ENCODE data around the gene ZNF287. TPM values are rescaled to one million over a fixed set of nuclear protein-coding genes. Genes with fewer than 3 reads are reported as not detected.

Gene ZNF287
- polyA plus RNA-seq, 1 donor, result 10.7 TPM

GRCh38 chr17:16517477-16517876 is 51.5 kb downstream of the ZNF287 start:
- no peak for DNase-seq

DNA sequence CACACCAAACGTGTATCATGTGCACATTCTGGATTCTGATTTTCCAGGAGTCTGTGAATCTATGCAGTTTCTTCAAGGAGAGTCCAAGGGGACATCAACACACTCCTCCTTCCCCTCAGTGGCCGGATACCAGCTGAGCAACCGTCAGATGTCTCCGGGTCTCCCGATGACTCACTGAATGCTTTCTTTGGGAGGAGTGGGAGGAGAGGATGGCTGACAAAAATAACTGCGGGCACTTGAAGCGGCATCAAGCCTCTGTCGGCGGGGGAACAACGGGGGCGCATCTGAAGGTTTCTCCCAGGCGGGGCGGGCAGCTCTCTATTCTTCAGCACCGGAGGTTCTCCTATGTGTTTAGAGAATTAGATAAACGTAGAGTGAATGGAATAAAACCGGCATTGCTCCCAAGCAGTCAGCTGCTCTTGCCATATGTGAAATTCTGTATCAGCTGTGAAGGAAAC is 52.4 kb downstream of the ZNF287 start:
- DNase-seq, result no peak

- no peak for DNase-seq
These were observed 53.1 kb downstream of the ZNF287 start for GRCh38 chr17:16515933-16516332.

DNA sequence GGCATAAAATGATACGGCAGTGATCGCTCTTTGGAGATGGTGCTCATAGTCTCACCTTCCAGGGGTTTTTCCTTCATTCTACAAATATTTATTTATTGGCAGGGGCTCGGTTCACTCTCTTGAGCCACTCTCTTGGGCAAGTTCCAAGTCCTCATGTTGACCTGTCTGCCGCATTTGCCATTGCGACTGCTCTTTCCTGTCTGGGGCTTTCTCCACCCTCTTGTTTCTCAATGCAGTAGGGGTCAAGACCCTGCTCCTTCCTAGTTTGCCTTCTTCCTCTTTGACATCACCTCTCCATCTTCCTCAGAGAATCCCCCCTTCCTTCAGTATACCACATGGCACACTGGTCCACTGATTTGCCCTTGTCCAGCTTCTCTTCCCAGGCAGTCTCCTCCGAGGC is 55.1 kb downstream of the ZNF287 start:
- no peak for DNase-seq

GRCh38 chr17:16512011-16512410 is 57.0 kb downstream of the ZNF287 start:
- no peak for DNase-seq

DNA sequence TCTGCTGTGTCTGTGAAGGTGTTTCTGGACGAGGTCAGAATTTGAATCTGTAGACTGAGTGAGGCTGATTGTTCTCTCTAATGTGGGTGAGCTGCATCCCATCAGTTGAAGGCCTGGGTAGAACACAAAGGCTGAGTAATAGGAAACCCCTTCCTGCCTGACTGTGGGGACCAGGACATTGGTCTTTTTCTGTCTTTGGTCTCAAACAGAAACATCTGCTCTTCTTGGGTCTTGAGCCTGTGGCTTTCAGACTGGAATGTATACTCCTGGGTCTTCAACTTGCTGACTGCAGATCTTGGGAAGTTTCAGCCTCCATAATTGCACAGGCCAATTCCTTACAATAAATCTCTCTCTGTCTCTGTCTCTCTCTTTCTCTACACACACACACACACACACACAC is 57.4 kb downstream of the ZNF287 start:
- no peak for DNase-seq

- no peak for DNase-seq
These were observed 61.0 kb downstream of the ZNF287 start for GRCh38 chr17:16507918-16508533.

GRCh38 chr17:16506188-16506587 is 62.8 kb downstream of the ZNF287 start:
- no peak for DNase-seq

- DNase-seq, result no peak
These were observed 64.0 kb downstream of the ZNF287 start for GRCh38 chr17:16504984-16505383.

Other genes starting within 250 kb of the ZNF287 start
- 86.8 TPM for gene CENPV, start 215.7 kb downstream of the ZNF287 start, polyA plus RNA-seq (ENCODE audit: insufficient read length)
- 1,960 TPM for gene UBB, start 188.1 kb downstream of the ZNF287 start, polyA plus RNA-seq (ENCODE audit: insufficient read length)
- 2.9 TPM for gene TRPV2, start 153.6 kb downstream of the ZNF287 start, polyA plus RNA-seq (ENCODE audit: insufficient read length)
- 3.9 TPM for gene LRRC75A, start 77.0 kb downstream of the ZNF287 start, polyA plus RNA-seq (ENCODE audit: insufficient read length)
- gene ZNF624, start 84.6 kb upstream of the ZNF287 start, polyA plus RNA-seq (ENCODE audit: insufficient read length), result 12.1 TPM
- gene CCDC144A, start 121.0 kb upstream of the ZNF287 start, polyA plus RNA-seq (ENCODE audit: insufficient read length), result 12.0 TPM

Measured in left kidney (tissue), 2 donors.